Keratinocyte (primary cell): ENCODE data around the gene GPM6B. TPM values are rescaled to one million over a fixed set of nuclear protein-coding genes. Genes with fewer than 3 reads are reported as not detected.

Experiments
- DNase-seq: peaks from one replicate; pipeline ENCODE4 v3.0.0-alpha.2; 2011; ENCODE audit warnings: low read depth, missing footprints, low spot score
- FAIRE-seq: peaks from 2 replicates; lab custom pipeline; 2011; peaks lifted over from hg19 to GRCh38; lab: Jason Lieb, UNC
- H2AFZ ChIP-seq: 2 replicates; pipeline ENCODE4 v1.6.0; 2012; ENCODE audit warnings: low read length, control low read depth, inconsistent platforms; ENCODE audit not compliant: control insufficient read depth
- H3K27ac ChIP-seq: 2 replicates; pipeline ENCODE4 v1.5.1; 2011; ENCODE audit warnings: low read length; ENCODE audit not compliant: control insufficient read depth, insufficient read depth
- H3K27me3 ChIP-seq: 3 replicates; pipeline ENCODE4 v1.6.0; 2011; ENCODE audit warnings: low read length; ENCODE audit not compliant: control insufficient read depth, insufficient read depth; ENCODE audit errors: extremely low read depth
- H3K36me3 ChIP-seq, 2 experiments: 2 replicates in 1 of 2; 3 replicates in 1 of 2; pipeline ENCODE4 v1.5.1; 2011; ENCODE audit warnings: low read length in 2 of 2, mild to moderate bottlenecking in 1 of 2; ENCODE audit not compliant: control insufficient read depth in 2 of 2, insufficient read depth in 2 of 2; ENCODE audit errors: extremely low read depth in 1 of 2
- H3K4me1 ChIP-seq: 3 replicates; pipeline ENCODE4 v1.5.1; 2011; ENCODE audit warnings: low read length; ENCODE audit not compliant: control insufficient read depth, insufficient read depth; ENCODE audit errors: extremely low read depth
- H3K4me2 ChIP-seq: 3 replicates; pipeline ENCODE4 v1.6.0; 2011; ENCODE audit warnings: low read depth, low read length; ENCODE audit not compliant: control insufficient read depth, insufficient read depth; ENCODE audit errors: extremely low read depth
- H3K4me3 ChIP-seq, 3 experiments: fragments of 200-600 bp in 1 of 3; sonication (generic) in 1 of 3; 2 replicates in 2 of 3; 3 replicates in 1 of 3; pipeline ENCODE4 v1.5.1; 2011 to 2016; ENCODE audit warnings: low read length in 3 of 3, mild to moderate bottlenecking in 3 of 3, control low read depth in 2 of 3, inconsistent platforms in 1 of 3, low read depth in 1 of 3, mixed read lengths in 1 of 3, mixed run types in 1 of 3, moderate library complexity in 1 of 3; ENCODE audit not compliant: control insufficient read depth in 2 of 3, insufficient read depth in 2 of 3; ENCODE audit errors: extremely low read depth in 1 of 3
- H3K79me2 ChIP-seq: 2 replicates; pipeline ENCODE4 v1.6.0; 2012; ENCODE audit warnings: low read length; ENCODE audit not compliant: control insufficient read depth, insufficient read depth
- H3K9ac ChIP-seq: 3 replicates; pipeline ENCODE4 v1.6.0; 2011; ENCODE audit warnings: low read length; ENCODE audit not compliant: control insufficient read depth, insufficient read depth; ENCODE audit errors: extremely low read depth
- H3K9me1 ChIP-seq: 3 replicates; pipeline ENCODE4 v1.6.0; 2011; ENCODE audit warnings: low read length; ENCODE audit not compliant: control insufficient read depth, insufficient read depth; ENCODE audit errors: extremely low read depth
- H3K9me3 ChIP-seq: 2 replicates; pipeline ENCODE4 v1.5.1; 2012; ENCODE audit warnings: low read depth, low read length; ENCODE audit not compliant: control insufficient read depth
- H4K20me1 ChIP-seq: 3 replicates; pipeline ENCODE4 v1.6.0; 2011; ENCODE audit warnings: low read length; ENCODE audit not compliant: control insufficient read depth, insufficient read depth; ENCODE audit errors: extremely low read depth
- EZH2 ChIP-seq: IDR thresholded peaks from one replicate; pipeline ENCODE4 v1.6.1; 2012; ENCODE audit warnings: inconsistent platforms, mild to moderate bottlenecking, low read length, moderate library complexity
- dilution Hi-C: fragments of 300-500 bp; cut with MboI; formaldehyde crosslinking; loops from one replicate; pipeline ENCODE4 v1.7.0; 2020; ENCODE audit warnings: low sequenced_read_pairs; ENCODE audit not compliant: extremely low pct_ligation_motif_present
- polyA plus RNA-seq, 5 experiments: library from polyadenylated mRNA; depleted of rRNA in 3 of 5; stranded (reverse) in 3 of 5; stranded (forward) in 1 of 5; unstranded in 1 of 5; fragments of >200 nt; gene quantifications; 1 replicate in 1 of 5; 2 replicates in 3 of 5; 3 replicates in 1 of 5; pipeline versions ENCODE4 v1.2.1 to v1.2.3, GENCODE V29; 2011 to 2012; ENCODE audit warnings: missing spikeins in 2 of 5, low read depth in 1 of 5, low replicate concordance in 1 of 5
- TF ChIP-seq, protein P1 (sequence below), 3 experiments: IDR thresholded peaks in 1 of 3; conservative IDR thresholded peaks in 1 of 3; optimal IDR thresholded peaks in 1 of 3; 2 replicates in 2 of 3; 3 replicates in 1 of 3; pipeline versions ENCODE3 to v1.5.1; 2011; ENCODE audit warnings: low read length in 3 of 3, mild to moderate bottlenecking in 3 of 3, moderate library complexity in 2 of 3, control low read depth in 1 of 3, inconsistent platforms in 1 of 3; ENCODE audit not compliant: insufficient read depth in 2 of 3; ENCODE audit errors: extremely low read depth in 1 of 3

GPM6B gene
- polyA plus RNA-seq, 1 donor (not counting 4 experiments of a cell fraction or from before 2014, with no cell fraction given) = 0.26 TPM

DNA sequence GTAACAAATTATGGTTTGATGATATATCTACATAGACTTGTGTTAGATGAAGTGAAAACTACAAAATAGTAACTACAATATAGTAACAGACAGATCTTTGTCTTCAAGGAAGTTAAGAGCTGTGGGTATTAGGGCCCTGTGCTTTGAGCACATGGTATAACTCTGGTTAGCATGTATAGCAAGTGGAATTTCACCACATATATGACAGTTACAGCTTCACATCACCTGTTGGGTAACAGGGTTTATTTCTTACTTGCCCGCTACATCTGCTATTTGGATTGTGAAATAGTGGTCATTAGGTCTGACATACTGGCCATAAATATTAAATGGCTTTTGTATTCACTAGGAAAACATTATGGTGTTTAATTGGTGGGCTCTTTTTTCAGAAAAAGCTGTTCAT, 62.1 kb downstream of the GPM6B start:
- DNase-seq (no peak), FAIRE-seq (no peak)
- Histone ChIP-seq H3K36me3 (peaks cover 13 to 20% of the 10 kb centered on the region in 2 experiments), H3K4me3 (no peak overlapping the region), H3K9ac (no peak overlapping the region), H3K9me1 (no peaks in the 10 kb centered on the region), H2AFZ (no peak overlapping the region), H3K27me3 (no peaks in the 10 kb centered on the region), H3K4me2 (no peak overlapping the region), H3K4me1 (peaks cover 9% of the 10 kb centered on the region), H3K27ac (no peak overlapping the region), H3K79me2 (no peaks in the 10 kb centered on the region), H4K20me1 (no peaks in the 10 kb centered on the region), H3K9me3 (no peaks in the 10 kb centered on the region)
- no peak for TF ChIP-seq EZH2
- TF ChIP-seq, protein P1, sequence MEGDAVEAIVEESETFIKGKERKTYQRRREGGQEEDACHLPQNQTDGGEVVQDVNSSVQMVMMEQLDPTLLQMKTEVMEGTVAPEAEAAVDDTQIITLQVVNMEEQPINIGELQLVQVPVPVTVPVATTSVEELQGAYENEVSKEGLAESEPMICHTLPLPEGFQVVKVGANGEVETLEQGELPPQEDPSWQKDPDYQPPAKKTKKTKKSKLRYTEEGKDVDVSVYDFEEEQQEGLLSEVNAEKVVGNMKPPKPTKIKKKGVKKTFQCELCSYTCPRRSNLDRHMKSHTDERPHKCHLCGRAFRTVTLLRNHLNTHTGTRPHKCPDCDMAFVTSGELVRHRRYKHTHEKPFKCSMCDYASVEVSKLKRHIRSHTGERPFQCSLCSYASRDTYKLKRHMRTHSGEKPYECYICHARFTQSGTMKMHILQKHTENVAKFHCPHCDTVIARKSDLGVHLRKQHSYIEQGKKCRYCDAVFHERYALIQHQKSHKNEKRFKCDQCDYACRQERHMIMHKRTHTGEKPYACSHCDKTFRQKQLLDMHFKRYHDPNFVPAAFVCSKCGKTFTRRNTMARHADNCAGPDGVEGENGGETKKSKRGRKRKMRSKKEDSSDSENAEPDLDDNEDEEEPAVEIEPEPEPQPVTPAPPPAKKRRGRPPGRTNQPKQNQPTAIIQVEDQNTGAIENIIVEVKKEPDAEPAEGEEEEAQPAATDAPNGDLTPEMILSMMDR (optimal IDR thresholded peaks at IDR 0.05 in 1 of 3, IDR thresholded peaks at IDR 0.05 in 1 of 3, conservative IDR thresholded peaks at IDR 0.05 in 1 of 3; ENCODE audit: extremely low read depth in 1 of 3, insufficient read depth in 2 of 3, low read length in 3 of 3) = no peak
- dilution Hi-C loops = no loop called here

DNA sequence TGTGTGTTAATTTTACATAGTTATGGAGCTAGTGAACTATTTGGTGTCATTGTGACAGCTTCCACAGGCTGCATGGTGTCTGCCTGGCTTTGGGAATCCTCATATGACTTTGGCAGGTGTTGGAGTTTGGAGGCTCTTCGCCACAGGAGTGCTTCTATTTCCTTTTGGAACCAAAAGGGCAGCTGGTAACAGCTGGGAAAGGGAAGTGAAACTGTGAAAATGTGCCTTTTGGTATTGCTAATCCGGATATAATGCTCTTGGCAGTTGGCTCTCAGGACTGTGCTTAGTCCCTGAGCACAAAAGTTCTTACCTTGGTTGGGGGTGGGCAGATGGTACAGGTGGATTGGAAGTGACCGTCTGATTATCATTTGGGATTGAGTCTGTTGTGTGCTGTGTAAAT, 64.2 kb downstream of the GPM6B start:
- H3K27me3 ChIP-seq = no peaks in the 10 kb centered on the region
- no peak overlapping the region for H3K9ac ChIP-seq
- peaks cover 11 to 16% of the 10 kb centered on the region in 2 experiments for H3K36me3 ChIP-seq
- no peak for FAIRE-seq
- peak overlapping the region; percentile 23 for H3K27ac ChIP-seq
- peaks cover 10% of the 10 kb centered on the region for H3K4me1 ChIP-seq
- dilution Hi-C loops = no loop called here
- no peaks in the 10 kb centered on the region for H3K9me1 ChIP-seq
- H3K4me2 ChIP-seq = no peak overlapping the region
- no peaks in the 10 kb centered on the region for H3K79me2 ChIP-seq
- DNase-seq = no peak
- no peak overlapping the region for H2AFZ ChIP-seq
- H3K4me3 ChIP-seq = no peak overlapping the region
- no peaks in the 10 kb centered on the region for H4K20me1 ChIP-seq
- H3K9me3 ChIP-seq = no peaks in the 10 kb centered on the region
- TF ChIP-seq EZH2 = no peak
- TF ChIP-seq, protein P1 (optimal IDR thresholded peaks at IDR 0.05 in 1 of 3, IDR thresholded peaks at IDR 0.05 in 1 of 3, conservative IDR thresholded peaks at IDR 0.05 in 1 of 3; ENCODE audit: extremely low read depth in 1 of 3, insufficient read depth in 2 of 3, low read length in 3 of 3) = no peak
